ENCODE data around the gene TTC28. TPM values are rescaled to one million over a fixed set of nuclear protein-coding genes. Genes with fewer than 3 reads are reported as not detected.
A peak's percentile ranks its signal among the peaks of the same experiment; 100 is the strongest.

Gene TTC28
- total RNA-seq, 1 donor from 2014 or later, result 88.8 TPM

DNA sequence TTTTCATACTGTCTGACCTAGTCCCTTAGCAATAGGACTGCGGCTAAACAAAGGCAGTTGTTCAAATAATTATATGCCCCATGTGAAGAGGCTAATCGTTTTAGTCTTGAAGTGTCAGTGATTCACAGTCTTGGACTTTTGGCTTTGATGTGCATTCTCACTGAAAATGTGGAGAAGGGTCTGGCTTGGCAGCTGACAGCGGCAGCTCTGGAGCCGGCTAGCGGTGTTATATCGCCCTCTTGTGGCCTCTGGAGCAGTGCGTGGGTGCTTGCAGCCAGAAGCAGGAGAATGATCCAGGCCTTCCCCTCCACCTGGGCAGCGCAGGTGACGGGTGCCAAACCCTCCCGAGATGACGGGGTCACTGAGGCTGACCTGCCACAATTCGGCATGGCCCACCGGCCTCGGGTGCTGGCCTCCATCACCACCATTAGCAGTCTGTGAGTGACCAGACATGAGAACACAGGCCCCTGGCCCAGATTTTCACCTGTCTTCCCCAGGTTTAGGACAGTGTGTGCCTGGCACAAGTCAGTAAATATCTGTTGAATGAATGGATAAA lies 670.3 kb downstream of the TTC28 start:
- peak; percentile 86 for DNase-seq (ENCODE audit: low spot score)

DNA sequence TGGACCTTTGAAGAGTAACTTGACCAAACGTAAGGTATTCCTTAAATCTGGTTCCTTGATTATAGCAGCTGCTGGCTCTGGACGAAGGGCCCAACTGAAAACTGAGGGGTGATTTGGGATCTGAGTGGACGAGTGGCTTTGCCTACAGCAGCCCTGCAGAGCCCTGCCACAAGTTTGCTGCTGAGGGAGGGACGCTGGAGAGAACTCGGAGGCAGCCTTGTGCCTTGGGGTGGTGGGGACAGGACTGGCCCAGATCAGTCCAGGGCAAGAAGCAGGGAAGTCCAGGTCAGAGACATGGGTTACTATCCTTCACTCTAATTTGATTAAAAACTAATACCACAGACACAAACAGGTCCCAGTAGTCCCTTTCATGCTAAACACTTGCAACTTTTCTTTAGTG lies 671.0 kb downstream of the TTC28 start:
- no peak for DNase-seq (ENCODE audit: low spot score)

- DNase-seq (ENCODE audit: low spot score), result no peak
These were observed 671.6 kb downstream of the TTC28 start for GRCh38 chr22:28008056-28008455.

GRCh38 chr22:28006271-28006670 lies 673.4 kb downstream of the TTC28 start:
- no peak for DNase-seq (ENCODE audit: low spot score)

DNA sequence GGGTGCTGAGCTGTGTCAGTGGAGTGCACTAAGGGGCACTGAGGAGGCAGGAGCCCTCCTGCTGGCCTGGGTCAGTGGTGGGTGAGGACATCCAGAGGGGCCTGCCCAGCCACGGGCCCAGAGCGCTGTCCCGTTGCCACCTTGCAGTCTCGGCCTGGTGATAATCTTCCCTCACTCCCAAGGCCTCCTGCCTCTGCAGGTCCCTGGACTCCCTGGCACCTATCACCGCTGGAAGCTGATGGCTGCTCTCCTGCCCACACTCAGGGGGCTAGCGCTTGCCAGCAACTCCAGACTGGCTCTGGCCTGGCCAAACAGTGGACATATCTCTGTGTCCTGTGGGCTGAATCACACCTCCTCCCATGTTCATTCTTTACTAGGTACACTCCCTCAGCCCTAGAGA lies 674.1 kb downstream of the TTC28 start:
- DNase-seq (ENCODE audit: low spot score), result no peak

DNA sequence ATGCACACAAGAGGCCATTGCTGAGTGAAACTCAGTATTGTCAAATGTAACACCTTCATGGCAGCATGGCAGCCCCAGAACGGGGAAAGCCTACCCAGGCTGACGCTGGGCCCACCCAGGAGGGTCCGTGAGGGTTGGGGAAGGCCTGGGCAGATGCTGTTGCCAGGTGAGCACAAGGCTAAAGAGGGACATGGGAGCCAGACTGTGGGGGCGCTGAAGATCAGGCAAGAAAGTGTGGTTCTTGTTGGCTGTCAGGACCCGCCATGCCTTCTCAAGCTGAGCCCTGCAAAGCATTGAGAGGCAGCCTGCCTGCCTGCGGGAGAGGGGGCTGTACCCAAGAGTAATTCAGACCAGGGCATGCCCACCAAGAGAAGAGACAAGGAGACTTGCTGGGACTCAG lies 675.6 kb downstream of the TTC28 start:
- no peak for DNase-seq (ENCODE audit: low spot score)

DNA sequence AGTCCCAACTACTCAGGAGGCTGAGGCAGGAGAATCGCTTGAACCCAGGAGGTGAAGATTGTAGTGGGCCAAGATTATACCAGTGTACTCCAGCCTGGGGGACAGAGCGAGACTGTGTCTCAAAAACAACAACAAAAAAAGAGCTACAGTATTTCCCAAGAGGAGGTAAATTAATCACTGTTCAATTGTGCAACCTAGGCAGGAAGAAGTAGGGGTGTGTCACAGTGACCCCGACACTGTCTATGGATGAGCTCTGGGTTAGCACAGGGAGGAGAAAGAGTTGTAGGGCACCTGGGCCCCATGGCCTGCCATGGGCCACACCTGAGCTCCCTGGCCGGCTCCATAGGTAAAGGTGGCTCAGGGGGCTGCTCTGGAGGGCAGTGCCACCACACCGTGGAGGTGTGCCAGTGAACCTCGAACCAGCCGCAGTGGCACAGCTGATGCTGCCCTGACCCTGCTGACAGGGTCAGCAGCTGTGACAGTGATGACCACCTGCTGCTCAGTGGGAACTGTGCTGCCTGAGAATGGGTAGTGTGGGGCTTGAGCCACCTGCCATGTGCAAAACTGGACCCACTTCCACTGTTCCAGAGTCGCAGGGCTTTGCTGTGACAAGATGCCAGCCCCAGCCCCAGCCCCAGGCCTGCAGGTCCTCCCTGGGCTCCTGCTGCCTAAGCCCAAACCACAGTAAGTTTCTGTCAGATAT lies 676.6 kb downstream of the TTC28 start:
- no peak for DNase-seq (ENCODE audit: low spot score)

DNA sequence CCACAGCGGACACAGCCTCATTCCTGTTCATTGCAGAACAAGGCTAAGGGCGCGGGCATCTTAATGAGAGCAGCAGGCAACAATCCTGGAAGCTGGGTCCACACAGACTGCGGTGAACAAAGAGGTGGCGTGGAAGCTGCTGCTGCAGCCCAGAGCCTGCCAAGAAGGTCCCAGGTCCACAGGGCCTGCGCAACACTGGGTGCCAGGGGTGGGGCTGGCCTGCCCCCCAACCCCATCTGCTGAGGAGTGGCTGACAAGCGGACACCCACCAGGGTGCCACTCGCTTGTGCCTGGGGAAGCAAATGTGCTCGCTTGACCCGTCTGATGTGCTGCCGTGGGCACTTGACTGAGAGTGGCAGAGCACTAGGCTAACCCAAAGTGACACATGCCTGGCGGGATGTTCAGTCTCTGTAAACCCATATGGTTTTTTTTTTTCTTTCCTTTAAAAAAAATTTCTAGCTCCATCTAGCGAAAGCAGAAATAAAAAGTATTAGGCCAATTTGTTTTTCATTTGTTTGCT lies 677.4 kb downstream of the TTC28 start:
- DNase-seq (ENCODE audit: low spot score), result no peak

DNA sequence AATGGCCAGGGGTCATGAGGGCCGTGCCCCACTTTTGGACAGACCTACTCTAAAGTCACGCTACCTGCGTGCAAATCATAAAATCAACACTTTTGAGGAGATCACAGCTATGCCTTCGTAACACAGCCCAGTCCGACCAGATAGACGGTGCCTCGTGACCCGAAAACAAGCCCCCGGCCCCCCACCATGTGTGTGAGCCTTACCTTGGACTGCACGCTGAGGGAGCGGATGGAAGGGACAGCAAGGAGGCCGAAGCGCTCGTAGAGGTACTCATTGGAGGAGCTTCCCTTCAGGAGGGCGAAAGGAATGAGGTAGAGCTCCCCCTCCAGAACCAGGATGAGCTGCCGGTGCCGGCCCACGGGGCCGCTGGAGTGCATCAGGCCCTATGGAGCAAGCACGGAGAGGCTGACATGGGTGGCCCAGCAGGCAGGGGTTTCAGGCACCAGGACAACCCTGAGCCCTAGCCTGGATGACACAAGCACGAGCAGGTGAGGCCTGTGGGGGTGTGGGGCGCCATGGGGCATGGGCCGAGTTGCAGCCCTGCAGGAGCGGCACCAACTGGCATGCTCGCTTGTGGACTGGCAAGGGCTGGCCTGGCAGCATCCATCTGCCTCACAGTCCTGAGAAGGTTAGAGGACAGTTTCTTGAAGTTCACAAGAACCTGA lies 678.3 kb downstream of the TTC28 start:
- no peak for DNase-seq (ENCODE audit: low spot score)

DNA sequence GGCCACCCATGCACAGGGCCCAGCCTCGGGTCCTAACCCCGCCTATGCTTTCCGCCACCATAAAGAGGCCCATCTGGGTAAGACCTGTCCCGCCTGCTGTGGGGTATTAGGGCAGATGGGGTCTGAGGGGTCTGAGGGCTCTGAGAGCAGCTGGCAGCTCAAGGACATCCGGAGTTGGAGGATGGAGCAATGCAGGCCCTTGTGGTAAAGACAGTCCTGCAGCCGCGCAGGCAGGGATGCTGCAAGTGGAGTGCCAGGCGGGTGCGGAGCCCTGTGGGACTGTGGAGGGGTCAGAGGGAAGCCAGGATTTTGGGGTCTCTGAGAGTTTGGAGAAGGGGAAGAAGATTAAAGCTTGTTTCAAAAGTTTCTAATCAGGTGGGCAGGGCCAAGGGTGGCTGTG lies 679.3 kb downstream of the TTC28 start:
- DNase-seq (ENCODE audit: low spot score), result no peak

GRCh38 chr22:27999876-28000275 lies 679.8 kb downstream of the TTC28 start:
- DNase-seq (ENCODE audit: low spot score), result no peak

DNA sequence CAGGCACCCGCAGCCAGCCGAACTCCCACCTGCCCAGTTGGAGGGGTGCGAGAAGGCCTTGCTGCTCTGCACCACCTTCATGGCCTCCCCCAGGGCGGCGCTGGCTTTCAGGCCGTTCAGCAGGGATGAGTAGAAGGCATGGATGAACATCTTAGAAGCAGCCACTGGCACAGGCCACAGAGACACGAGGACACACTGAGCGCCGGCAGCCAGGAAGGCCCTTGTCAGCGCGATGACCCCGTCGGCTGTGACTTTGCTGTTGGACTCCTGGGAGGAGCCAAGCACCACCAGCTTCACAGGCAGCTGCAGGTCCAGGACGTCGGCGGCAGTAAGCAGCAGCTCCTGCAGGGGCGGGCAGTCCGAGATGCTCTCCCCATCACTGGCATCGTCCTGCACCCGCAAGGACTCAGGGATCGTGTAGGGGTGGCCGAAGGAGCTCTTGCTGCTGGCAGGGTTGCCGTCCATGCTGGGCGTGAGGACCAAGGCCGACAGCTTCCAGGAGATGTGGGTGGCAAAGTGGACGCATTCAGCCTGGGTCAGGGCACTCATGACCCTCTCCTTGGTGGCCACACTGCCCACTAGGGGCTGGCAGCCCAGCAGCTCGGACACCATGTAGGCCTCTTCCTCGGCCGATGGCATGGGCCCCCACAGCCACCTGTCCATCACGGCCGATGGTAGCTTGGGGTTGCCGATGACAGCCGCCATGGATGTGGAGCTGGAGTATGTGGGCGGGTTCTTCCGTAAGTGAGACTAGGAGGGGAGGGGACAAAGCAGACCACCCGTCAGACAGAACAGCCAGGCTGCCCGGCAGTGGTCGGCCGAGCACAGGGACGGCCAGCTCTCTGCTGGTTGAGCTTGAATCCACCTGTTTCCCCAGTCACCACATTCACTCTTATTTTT lies 680.9 kb downstream of the TTC28 start:
- DNase-seq (ENCODE audit: low spot score), result no peak

DNA sequence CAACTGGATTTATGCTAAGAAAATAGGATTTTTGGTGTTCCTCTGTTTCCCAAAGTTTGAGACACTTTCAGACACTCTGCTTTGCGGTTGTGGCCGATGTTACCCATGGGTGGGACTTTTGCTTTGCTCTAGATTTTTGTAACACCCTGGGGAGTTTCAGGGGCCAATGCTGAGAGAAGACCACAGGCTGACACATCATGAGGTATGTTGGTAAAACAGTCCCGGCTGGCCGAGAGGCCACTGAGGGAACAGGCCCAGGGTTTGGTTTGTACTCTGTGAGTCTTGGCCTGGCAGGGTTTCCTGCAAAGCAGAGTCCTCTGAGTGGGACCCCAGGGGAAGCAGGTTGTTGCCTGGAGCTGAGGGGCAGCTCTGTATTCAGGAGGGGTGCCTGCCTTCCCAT lies 682.1 kb downstream of the TTC28 start:
- DNase-seq (ENCODE audit: low spot score), result no peak

- DNase-seq (ENCODE audit: low spot score), result no peak
These were observed 682.7 kb downstream of the TTC28 start for GRCh38 chr22:27996981-27997380.

DNA sequence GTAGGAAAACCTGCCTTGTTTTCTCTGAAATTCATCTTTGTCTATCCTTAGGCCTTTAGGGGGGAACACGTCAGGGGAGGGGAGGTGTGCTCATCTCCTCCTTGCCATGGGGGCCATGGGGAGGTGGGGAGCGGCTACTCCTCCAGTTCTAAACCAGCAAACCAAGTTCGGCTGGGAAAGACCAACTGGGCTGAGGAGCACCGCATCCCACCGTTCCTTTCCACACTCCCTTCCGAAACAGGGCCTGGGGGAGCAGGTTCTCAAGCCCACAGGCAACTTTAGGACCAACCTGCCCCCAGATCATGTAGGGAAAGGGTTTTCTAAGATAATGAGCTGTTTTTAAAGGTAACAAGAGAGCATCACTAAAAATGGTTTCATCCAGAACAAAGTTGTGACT lies 683.1 kb downstream of the TTC28 start:
- no peak for DNase-seq (ENCODE audit: low spot score)

GRCh38 chr22:27995801-27996528 lies 683.7 kb downstream of the TTC28 start:
- DNase-seq (ENCODE audit: low spot score), result no peak

- DNase-seq (ENCODE audit: low spot score), result no peak
These were observed 684.9 kb downstream of the TTC28 start for GRCh38 chr22:27994481-27995331.

- no peak for DNase-seq (ENCODE audit: low spot score)
These were observed 685.8 kb downstream of the TTC28 start for GRCh38 chr22:27993774-27994350.

DNA sequence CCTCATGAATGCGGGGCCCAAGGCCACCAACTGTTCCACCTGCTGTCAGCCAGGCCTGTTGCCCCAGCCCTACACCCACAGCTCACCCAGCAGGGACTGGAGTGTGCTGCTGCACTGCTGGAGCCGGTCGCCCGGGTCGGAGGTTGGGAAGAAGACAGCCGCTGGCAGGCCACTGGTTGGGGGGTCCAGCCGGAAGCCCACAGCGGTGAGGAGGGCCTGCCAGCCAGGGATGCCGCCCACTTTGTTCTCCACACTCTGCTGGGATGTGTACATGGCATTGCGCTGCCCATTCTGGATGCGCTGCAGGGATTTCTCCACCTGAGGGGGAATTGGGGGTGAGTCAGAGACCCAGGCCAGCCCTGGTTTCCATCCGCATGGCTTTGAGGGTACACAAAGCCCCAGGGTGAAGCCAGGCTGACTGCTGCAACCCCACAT lies 686.4 kb downstream of the TTC28 start:
- no peak for DNase-seq (ENCODE audit: low spot score)

Measured in umbilical cord (tissue), 2 donors.